GM19468 (cell line): ENCODE data around the gene MGAT5.

Experiments used
- ATAC-seq: cut with Tn5 transposase; IDR thresholded peaks from one replicate; pipeline ENCODE4 v1.9.1; 2021; ENCODE audit warnings: mild to moderate bottlenecking, moderate library complexity, moderate number of reproducible peaks; ENCODE audit not compliant: unreplicated experiment; ENCODE audit errors: extremely low read depth

MGAT5 gene

GRCh38 chr2:134231301-134231964 lies 22.4 kb upstream of the MGAT5 start:
- no peak for ATAC-seq

DNA sequence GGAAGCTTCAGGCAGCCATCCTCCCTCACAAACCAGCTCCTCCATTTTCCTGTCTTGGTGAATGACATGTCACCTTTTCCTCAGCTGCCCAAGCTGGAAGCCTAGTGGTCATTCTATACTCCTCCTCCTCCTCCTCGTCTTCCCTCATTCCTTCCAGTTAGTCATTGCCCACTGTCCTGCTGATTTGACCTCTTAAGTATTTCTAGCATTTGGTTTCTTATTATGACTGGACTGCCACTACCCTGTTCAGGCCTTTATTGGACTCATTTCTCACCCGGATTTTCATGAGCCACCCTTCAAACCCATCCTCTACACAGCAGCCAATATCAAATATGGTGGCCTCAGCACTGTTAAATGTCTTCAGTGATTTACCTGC lies 21.9 kb upstream of the MGAT5 start:
- ATAC-seq, result no peak

- ATAC-seq, result no peak
Measured at GRCh38 chr2:134232461-134232860, 21.4 kb upstream of the MGAT5 start.

DNA sequence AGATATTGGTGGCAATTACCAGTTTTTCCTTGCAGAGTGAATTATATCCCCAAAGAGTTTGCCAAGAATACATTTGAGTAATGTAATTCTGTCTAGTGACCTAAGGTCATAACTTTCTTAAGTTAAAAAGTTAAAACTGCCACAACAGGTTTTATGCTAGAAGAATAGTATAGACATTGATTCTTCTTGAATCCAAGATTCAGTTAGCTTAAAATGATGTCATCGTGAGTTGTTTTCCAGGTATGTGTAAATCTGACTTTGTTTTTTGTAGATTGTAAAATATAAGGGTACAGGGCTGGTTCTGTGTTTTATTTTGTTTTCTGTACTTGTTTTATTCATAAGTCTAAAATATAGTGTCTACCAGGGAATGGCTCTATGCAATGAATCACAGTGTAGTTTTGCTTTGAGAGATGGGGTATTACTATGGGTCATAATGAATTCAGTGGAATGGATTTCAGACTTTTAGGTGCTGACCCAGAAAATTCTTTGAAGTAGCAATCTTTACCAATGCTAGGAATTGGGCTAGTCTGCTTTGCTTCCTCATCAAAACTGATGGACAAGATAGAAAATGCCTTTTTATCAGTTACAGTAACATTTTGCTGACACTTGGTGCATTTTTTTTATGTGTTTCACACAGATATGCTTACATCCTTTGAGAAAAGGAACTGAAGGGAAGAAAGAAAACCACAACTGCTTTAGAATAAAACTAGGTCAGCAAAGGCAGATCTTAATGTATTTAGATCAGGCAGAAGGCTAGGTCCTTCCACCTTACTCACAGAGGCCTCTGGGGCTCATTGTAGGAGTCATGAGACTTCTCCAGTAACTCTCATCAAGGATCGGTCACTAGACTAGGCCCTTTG lies 20.8 kb upstream of the MGAT5 start:
- no peak for ATAC-seq

GRCh38 chr2:134233728-134234136 lies 20.1 kb upstream of the MGAT5 start:
- peak; percentile 50 for ATAC-seq

DNA sequence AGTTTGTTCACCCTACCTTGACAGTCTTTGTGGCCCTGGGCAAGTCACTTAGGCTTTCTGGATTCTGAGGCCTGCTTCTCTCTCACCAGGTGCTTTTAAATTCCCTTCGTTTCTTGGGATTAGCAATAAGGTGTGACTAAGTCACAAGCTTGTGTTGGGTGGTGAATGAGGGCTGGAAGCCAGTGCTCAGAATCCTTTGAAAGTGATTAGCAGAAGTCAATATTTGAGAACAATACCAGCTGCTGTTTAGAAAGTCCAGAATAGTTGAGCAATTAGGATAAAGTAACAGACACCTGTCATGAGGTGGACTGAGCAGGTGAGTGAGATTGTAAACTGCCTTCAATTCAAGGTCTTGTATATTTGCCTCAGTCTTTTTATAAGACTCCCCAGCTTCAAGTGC lies 19.3 kb upstream of the MGAT5 start:
- ATAC-seq, result no peak

DNA sequence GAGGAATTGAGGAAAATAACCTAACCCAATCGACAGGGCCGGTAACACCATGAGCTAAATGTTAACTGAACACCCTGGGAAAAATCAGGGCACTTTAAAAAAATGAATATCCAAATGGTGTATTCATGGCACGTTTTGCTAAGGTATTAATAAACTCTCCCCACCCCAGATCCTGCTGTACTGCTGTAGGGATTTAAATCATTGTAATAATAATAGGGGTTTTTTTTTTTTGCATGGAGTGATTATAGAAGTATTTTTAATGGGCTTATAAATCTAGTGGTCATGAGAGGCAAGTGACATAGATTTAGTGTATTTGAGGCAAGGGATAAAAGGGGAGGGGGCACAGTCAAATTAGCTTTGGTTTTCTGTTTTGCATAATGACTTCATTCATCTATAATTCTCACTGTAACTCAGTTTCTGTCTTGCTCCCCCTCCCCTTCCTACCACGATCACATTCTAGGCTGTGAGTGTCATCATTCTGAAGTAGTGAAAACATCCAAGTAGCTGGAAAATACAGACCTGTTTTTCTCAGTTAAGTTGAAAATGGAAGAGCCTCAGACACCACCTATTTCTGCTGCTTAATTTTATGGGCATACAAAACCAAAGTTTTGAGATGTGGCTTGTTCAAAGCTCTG lies 18.2 kb upstream of the MGAT5 start:
- no peak for ATAC-seq

GRCh38 chr2:134238371-134238770 lies 15.5 kb upstream of the MGAT5 start:
- no peak for ATAC-seq

DNA sequence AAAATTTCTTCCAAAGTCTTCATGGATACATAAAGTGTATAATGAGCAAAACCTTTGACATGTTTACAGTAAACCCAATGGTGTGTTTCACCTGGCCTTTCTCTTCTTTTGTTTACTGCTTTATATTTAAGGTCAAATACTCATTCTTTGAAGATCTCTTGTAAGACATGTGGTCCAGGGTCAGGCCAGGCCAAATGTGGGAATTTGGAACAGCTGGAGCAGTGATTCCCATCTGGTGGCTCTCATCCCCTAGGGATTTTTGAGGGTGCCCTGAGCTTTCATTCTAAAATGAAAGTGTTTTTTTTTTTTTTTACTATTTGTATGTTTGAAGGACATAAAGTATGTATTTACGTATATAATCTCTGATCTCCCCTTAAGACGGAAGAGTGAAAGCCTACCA lies 13.8 kb upstream of the MGAT5 start:
- ATAC-seq, result no peak

DNA sequence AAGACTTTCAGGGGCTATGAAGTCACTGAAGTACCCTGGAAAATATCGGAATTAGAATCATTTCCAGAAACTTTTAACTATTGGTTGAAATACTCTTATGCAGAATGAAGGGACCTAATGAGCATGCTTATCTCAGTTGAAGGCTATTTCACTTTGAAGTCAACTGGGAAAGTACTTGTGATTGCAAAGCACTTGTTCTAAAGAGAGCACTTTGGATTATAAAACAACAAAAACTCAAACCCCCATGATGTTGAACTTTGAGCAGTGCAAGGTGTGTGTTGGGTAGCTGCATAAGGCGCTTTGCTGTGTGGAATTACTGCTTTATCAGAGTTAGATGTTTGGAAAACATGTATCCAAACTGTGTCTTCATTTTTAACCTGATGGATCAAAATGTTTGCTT lies 12.0 kb upstream of the MGAT5 start:
- no peak for ATAC-seq

GRCh38 chr2:134243244-134243643 lies 10.6 kb upstream of the MGAT5 start:
- no peak for ATAC-seq

DNA sequence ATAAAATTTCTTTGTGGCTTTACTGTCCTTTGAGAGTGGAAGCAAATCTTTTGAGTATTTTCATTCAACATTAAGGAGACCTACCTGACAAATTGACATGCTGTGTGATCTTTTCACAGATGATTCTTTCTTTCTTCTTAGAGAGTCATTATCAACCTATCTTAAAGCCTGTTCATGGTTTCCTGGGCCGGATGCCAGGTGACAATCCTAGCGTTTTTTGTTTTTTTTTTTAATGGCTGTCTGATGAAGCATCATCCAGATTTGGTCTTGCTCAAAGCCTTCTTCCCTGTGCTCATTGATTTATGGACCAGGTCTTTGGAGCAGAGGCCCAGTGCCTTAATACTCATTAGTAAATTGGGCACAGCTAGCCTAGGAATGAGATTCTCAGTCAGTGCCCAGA lies 9.8 kb upstream of the MGAT5 start:
- ATAC-seq, result no peak

DNA sequence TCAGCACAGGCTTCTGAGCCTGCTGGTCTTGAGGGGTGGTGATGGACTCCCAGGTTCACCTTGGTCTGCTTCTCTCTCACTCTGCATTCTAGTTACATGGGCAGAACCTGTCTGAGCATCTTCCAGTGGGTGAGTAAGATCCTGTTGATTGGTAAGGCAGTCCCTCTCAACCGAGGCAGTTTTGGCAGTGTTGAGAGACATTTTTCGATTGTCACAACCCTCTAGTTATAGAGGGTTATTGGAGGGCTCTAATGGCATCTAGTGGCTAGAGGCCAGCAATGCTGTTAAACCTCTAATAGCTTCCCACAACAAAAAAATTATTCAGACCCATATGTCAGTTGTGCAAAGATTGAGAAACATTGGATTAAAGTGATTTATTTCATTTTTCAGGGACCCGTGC lies 9.3 kb upstream of the MGAT5 start:
- ATAC-seq, result no peak

DNA sequence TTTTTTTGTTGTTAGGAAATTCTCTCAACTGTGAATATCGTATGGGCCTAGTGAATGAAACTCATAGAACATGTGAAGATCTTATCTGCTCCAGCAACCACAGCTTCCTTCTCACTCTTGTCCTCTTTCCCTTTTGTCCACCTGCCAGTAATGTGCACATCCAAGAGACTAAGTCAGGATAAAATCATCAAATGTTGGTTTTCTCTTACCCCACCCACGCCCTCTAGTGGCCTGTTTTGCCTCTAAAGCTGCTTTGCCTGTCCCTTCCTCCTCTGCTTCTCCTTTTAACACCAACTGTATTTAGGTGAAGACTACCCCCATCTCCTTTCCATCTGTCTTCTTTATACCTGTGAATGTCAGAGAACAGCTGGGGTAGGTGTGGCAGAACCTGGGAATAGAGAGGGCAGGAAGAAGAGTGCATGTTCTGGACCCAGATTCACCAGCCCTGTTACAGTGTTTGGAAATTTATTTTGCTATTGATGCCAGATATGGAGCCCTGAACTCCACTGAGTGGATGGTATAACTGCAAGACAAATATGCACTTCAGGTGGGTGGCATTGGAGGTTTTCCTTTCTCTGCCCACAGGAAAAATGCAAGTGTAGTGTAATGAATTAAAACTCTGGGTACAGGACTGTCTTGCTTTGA lies 8.4 kb upstream of the MGAT5 start:
- no peak for ATAC-seq

GRCh38 chr2:134246154-134246874 lies 7.6 kb upstream of the MGAT5 start:
- ATAC-seq, result no peak

DNA sequence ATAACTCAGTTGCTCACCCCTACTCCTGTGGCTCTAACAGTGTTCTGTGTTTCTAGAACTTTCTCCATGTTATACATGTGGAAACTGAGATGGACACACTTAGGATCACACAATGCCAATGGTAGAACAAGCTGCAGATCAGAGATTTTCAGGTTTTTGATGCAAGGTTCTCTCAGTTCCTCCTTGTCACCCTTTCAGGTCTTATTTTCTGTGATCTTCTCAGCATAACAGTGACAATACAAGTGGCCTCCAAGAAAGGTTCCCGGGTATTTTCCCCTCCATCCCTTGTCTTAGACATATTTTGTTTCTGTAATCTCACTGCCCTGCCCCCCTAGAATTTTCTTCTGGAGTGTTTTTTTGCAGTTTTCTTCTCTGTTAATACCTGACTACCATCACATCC lies 6.2 kb upstream of the MGAT5 start:
- ATAC-seq, result peak; percentile 29

GRCh38 chr2:134248913-134249312 lies 5.0 kb upstream of the MGAT5 start:
- no peak for ATAC-seq

- ATAC-seq, result no peak
Measured at GRCh38 chr2:134249755-134250154, 4.1 kb upstream of the MGAT5 start.

DNA sequence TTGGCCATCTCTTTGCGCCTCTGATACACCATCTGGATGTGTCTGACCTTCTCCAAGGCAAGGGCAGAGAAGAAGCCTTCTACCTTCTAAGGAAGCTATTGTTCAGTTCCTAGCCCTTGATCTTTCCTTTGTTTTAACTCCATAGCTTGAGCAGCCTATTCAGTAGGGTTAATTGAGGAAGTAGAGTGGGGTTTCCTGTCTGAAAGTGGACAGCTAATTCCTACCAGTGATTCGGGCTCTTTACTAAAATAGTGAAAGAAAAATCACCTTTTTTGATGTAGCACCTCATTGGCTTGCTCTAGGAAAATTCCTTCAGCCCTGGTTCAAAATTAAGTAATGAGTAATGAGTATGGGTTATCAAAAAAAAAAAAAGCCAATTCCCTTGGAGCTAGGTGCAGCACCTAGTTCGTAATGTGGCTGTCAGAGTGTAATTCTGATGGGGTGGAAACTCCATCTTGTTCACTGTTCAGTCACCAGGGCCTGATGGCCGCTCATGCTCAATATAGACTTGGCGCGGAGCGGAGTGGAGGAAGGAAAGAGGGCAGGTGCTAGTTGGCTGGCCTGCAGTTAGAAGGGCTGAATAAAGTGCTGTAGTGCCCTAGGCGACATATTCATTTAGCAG lies 2.9 kb upstream of the MGAT5 start:
- no peak for ATAC-seq
